ENCODE data around the gene PRKD3.

DNA sequence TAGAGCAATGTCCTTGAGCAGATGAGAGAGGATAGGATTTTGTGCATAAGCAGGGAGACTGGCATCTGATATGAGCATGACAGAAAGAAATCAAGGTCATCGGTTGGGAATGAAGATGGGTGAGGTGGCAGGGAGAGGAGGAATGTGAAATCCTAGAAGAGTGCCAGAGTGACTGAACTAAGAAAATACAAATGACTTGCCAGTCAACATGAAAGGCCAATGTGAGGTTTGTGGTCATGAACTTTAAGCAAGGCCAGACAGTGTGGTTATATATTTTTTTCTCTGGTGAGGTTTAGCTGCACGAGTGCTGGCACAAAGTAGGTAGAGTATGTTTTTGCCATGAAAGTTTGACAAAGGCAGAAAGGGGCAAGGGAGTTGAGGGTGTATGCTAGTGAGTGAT lies 41.0 kb upstream of the PRKD3 start:
- TF ChIP-seq CTCF (IDR thresholded peaks at IDR 0.05): no peak
- TF ChIP-seq EP300 (IDR thresholded peaks at IDR 0.05): no peak
